Neural progenitor cell (in vitro differentiated cells): ENCODE measurements around the gene HBZ.

Source experiments
- CTCF ChIP-seq: fragments of 200-600 bp; sonication (generic); IDR thresholded peaks from 2 replicates; pipeline ENCODE4 v1.5.1; 2017; ENCODE audit warnings: antibody characterized with exemption, mild to moderate bottlenecking
- EZH2 ChIP-seq: fragments of 200-600 bp; sonication (generic); IDR thresholded peaks from 2 replicates; pipeline ENCODE4 v1.6.1; 2017; ENCODE audit warnings: antibody characterized with exemption, mild to moderate bottlenecking, moderate library complexity
- EZH2phosphoT487 ChIP-seq: fragments of 200-600 bp; sonication (generic); IDR thresholded peaks from 2 replicates; pipeline ENCODE4 v1.6.1; 2017; ENCODE audit warnings: antibody characterized with exemption

GRCh38 chr16:193441-193840, 41.0 kb downstream of the HBZ start:
- TF ChIP-seq CTCF, result no peak
- no peak for TF ChIP-seq EZH2
- no peak for TF ChIP-seq EZH2phosphoT487
